Suppressor macrophage treated with lipopolysaccharide for 4 hours (primary cell): Measurements from ENCODE around the gene TPRG1L.
"Not testable (repeated sequence)": the region's sequence is repeated elsewhere in the genome, so short reads cannot be mapped to it uniquely, and the experiment has no call there.

Experiments
- DNase-seq: peaks from one replicate; pipeline ENCODE4 v3.0.0-alpha.2; 2020

Gene TPRG1L

GRCh38 chr1:3609769-3610526, 14.9 kb upstream of the TPRG1L start:
- DNase-seq: no peak

DNA sequence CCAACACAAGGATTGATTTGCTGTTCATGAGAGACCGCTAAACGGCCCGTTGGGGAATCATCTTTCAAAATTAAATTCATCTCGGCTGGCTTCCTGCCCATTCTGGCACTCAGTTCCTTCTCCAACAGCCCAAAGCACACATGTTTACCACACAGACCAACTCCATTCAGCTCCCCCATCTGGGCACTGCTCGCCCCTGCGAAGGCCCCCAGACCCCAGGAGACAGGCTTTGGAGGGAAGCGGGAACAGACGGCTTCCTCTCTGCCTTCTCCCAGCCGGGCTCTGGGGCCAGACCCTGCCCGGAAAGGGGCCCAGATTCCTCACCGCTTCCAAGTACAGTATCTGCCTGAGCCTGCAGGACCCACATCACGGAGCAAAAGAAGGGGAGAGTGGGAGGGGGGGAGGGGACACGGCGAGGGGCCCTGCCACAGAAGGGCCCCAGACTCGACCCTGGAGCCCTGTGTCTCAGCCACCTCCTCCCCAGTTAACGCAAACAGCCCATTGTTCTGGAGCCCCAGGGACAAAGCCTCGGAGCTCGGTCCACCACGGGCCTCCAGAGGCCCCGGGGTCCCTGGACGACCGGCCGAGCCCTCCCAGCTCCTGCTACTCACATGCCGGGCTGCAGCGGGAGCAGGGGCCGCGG, 14.2 kb upstream of the TPRG1L start:
- DNase-seq: no peak

GRCh38 chr1:3611170-3612019, 13.4 kb upstream of the TPRG1L start, which contains the start of gene MEGF6:
Gene MEGF6 (minus strand): TSS chr1:3611508. CDS start chr1:3611268, 240 bp downstream.
- peak; percentile 29 for DNase-seq

DNA sequence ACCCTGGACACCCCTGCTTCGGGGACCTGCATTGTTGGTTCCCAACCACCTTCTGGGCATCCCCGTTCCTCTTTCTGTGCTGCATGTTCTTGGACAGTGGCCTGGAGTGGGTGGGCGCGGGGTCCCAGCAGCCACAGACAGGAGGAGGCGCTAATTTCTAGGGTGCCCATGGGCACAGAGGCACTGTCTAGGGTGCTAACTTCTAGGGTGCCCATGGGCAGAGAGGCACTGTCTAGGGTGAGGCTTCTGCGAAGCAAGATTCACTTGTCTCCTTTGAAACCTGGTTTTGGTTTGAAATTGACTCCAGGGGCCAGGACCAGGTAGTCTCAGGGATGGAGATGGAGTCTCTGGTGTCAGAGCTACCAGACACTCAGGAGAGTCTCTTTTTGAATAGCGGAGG, 12.7 kb upstream of the TPRG1L start:
- no peak for DNase-seq

DNA sequence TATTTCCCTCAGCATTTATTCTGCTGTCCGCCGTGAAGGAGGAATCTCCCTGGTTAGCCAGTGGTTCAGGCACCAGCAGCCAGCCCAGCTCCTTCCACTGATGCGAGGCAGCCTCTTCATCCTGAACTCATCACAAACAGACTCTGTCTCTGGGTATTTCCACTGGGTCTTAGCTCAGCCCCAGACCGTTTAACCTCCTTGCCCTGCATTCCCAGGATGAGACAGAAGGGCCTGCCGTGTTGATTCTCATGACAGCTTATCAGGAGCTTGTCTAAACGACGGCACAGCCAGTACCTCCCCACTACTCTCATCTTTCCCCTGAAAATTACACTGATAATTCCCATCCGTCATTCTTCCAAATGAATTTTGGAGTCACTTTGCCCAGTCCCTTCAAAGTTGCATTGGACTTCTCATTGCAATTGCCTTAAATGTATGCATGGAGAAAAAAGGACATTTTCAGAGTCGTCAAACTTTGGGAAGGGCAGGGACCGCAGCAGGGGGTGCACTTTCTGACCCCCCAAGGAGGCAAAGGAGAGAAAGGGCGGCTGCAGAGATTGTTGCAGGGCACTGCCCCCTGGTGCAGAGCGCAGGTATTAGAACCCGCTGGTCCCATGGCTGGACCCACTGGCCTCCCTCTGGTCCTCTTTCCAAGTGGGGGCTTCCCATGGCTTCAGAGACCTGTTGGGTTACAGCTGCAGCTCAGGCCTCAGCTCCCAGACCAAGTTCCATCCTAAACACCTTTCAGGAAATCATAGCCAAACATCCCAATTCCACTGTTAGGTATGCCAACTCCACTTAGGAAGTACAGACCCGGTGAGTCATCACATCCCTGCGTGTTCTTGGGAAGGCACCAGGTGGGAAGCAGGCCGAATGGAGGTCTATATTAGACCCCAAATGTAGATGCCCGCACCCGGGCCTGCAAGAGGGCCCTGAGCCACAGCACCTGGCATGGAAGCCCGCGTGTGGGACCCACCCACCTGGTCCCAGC, 9.8 kb upstream of the TPRG1L start:
- peak; percentile 28 for DNase-seq

DNA sequence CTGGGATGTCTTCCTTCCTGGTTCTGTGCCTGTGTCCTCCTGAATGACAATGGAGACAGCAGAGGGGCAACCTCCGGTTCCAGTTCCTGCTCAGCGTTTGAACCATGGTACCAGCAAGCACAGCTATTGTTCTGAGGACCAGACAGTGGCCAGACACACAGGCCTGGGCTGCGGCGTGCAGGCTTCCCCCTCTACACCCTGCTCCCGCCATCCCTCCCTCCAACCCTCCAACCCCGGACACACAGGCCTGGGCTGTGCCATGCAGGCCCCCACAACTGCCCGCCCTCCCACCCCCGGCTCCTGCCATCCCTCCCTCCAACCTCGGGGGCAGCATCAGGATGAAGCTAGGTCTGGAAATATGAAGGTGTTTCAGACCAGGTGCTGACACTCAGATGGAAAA, 8.0 kb upstream of the TPRG1L start:
- DNase-seq: no peak

DNA sequence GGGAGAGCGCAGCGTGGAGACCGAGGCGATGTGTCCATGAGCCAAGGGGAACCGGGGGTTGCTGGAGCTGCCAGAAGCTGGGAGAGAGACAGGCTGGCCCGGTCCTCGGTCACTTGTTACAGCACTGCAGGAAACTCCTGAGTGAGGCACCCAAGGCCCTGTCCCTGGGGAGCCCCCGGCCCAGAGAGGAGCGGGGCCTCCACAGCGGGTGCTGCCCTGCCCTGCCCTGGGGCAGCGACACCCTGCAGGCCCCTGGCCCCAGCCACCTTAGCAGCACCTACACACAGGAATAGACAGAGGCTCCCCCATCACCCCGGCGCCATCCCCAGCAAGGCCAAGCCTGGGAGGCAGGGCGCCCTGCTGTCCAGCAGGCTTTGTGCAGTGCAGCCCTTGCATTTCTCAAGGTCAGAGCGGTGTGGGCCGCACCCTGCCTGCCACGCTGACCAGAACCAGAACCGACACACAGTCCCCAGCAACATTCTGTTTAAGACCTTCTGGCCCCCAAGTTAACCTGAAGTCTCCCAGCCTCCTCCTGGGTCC, 6.9 kb upstream of the TPRG1L start:
- no peak for DNase-seq

GRCh38 chr1:3618531-3618880, 6.3 kb upstream of the TPRG1L start:
- no peak for DNase-seq

- DNase-seq: peak; percentile 80
Observed at GRCh38 chr1:3618881-3619671, 5.7 kb upstream of the TPRG1L start.

DNA sequence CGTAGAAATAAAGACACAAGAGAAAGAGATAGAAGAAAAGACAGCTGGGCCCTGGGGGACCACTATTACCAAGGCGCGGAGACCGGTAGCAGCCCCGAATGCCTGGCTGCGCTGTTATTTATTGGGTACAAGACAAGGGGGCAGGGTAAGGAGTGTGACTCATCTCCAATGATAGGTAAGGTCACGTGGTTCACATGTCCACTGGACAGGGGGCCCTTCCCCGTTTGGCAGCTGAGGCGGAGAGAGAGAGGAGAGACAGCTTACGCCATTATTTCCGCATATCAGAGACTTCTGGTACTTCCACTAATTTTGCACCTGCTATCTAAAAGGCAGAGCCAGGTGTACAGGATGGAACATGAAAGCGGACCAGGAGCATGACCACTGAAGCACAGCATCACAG, 4.1 kb upstream of the TPRG1L start:
- no peak for DNase-seq

DNA sequence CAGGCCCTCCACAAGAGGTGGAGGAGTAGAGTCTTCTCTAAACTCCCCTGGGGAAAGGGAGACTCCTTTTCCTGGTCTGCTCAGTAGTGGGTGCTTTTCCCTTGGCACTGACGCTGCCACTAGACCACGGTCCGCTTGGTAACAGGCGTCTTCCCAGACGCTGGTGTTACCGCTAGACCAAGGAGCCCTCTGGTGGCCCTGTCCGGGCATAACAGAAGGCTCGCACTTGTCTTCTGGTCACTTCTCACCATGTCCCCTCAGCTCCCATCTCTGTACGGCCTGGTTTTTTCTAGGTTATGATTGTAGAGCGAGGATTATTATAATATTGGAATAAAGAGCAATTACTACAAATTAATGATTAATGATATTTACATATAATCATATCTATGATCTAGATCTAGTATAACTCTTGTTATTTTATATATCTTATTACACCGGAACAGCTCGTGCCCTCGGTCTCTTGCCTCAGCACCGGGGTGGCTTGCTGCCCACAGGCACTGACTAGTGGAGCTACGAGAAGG, 3.6 kb upstream of the TPRG1L start:
- not testable (repeated sequence) for DNase-seq

GRCh38 chr1:3622102-3622501, 2.7 kb upstream of the TPRG1L start:
- not testable (repeated sequence) for DNase-seq

GRCh38 chr1:3623441-3624199, 1.2 kb upstream of the TPRG1L start:
- no peak for DNase-seq

DNA sequence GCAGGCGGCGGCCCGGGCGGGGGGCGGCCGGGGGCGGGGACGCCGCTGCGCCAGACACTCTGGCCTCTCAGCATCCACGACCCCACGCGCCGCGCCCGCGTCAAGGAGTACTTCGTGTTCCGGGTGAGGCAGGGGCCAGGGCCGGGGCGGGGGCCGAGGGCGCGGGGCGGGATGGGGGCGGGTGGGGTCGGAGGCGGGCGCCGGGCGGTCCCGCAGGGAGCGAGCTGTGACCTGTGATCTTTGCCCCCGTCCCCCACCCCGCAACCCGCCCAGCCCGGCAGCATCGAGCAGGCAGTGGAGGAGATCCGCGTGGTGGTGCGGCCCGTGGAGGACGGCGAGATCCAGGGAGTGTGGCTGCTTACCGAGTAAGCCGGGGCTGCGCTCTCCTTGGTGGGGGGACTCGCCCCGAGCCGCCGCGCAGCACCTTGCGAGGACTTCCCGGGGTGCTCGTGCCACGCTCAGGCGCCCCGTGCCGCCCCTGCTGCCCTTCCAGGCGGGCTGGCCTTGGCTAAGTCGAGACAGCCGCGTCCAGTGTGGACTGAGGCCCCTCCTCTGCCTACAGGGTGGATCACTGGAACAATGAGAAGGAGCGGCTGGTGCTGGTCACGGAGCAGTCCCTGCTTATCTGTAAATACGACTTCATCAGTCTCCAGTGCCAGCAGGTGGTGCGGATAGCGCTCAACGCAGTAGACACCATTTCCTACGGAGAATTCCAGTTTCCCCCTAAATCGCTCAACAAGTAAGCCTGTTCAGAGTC, 514 bp downstream of the TPRG1L start:
- DNase-seq: peak; percentile 8

DNA sequence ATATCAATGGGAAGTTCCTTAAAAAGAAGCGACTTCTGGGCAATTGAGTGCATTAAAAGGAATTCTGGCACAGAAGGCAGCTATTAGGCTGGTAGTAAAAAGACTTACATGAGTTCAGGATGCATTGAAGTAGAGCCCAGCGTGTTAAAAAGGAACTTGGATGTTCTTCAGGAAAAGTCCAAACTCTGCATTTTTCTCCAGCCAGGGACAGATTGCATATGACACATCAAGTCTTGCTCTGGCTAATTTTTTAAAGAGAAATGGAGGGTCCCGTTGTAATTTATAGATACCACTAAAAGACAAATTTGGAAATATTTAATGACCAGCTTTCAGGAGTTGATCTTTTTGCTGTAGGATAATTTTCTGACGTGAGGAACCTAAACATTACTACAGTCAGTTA, 1.2 kb downstream of the TPRG1L start:
- no peak for DNase-seq

DNA sequence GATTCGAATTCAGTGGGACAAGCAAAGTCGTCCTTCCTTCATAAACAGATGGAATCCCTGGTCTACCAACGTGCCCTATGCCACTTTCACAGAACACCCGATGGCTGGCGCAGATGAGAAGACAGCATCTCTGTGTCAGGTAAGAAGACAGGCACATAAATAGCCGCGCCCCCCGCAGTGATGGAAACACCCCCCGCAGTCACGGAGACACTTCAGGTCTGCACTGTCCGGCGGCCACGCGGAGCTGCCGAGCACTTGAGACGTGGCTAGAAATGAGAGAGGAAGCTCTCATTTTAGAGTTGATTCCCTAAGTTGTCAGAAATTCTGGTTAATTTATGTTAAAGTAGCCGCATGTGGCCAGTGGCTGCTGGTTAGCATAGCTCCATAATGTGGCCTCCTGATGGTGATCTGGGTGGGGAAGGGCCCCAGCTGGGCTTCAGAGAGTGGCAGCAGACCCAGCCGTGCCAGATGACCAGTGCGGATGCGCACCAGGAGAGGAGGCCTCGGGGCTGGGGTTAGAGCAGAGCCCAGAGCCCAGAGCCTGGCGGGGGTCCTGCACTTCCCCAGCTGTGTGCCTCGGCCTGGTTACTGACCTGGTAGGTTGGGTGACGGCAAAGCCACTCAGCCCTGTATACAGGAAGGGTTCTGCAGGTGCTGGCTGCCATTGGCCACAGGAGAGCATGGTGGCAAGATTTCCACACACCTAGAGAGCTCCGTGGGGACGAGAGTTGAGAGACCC, 2.9 kb downstream of the TPRG1L start:
- no peak for DNase-seq

DNA sequence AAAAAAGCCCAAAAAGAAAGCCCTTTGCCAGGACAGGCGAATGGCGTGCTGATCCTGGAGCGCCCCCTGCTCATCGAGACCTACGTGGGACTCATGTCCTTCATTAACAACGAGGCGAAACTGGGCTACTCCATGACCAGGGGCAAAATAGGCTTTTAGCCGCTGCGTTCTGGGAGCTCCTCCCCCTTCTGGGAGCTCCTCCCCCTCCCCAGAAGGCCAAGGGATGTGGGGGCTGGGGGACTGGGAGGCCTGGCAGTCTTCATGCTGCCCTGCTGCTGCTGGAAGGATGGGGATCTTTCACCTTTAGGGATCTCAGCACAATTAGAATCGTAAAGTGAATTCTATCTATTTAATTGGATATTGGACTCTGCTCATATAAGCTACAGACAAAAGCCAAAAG, 3.6 kb downstream of the TPRG1L start:
- no peak for DNase-seq

- no peak for DNase-seq
Observed at GRCh38 chr1:3629561-3630160, 4.8 kb downstream of the TPRG1L start.
